Limb (tissue), 2 donors: Measurements from ENCODE around the gene CABP7.

Experiments
- DNase-seq, 2 donors: peaks; one replicate each; pipeline ENCODE4 v3.0.0-alpha.2; 2016; ENCODE audit errors: extremely low spot score in 2 of 2

CABP7 gene

DNA sequence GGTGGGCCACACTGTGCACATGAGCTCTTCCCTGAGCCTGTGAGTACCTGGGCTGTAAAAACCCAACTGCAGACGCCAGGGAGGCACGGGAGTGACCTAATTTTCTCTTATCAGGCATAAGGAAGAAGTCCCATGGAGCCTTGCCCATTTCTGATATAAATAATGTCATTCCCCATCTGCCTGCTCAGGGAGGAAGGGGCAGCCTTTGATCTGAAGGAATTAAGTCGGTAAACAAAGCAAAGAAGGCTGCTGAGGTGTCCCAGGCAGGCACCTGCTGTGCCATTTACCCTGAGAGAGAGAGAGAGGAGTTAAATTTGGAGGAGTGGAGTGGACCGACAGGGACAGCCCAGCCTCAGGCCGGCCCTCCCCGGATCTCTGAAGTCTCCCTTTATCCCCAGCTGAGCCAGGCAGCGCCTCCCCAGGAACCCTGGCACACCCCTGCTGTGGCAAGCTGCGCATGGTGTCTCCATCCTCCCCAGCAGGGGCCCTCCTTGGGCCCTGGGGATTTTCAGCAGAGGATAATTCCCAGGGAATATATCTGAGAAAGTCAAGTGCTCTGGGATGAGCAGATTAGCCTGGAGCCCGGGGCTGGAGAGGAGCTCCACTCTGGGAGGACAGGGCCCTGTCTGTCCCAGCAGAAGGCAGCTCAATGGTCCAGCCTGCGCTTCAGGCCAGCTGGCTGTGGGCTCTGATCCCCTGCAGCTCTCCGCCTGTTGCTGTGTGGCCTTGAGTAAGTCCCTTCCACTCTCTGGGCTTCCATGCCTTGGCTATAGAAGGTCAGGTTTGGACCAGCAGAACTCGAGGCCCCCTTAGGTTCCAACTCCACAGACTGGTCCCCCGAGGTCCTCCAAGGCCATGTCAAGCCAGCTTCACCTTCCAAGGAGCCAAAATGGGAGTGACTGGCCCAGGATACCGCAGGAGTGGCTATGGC is 17.5 kb upstream of the CABP7 start:
- DNase-seq = no peak

DNA sequence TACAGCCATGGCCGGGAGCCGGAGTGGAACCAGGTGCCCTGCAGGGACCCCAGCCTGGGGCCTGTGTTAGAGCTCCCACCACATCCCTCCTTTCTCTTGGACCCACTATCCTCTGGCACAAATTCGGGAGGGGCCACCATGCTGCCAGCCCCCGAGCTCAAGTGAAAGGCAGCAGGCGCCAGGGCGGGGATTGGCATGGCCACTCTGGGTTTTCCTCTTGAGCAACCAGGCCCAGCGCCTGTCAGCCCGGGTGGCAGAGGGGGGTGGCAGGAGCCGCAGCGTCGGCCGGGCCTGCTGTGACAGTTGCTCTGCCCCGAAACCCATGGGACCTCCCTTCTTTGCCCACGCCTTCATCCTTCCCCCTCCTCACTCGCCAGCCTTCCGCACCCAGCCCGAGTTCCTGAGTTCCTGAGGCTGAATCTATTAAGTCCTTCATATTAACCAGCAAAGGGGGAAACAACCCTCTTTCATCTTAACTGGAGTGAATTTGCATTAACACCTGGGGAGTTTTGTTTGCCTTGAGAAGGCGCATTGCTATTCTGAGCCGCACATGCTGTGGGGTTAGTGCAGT is 16.8 kb upstream of the CABP7 start:
- DNase-seq = no peak

GRCh38 chr22:29703569-29704195 is 16.1 kb upstream of the CABP7 start:
- no peak for DNase-seq

DNA sequence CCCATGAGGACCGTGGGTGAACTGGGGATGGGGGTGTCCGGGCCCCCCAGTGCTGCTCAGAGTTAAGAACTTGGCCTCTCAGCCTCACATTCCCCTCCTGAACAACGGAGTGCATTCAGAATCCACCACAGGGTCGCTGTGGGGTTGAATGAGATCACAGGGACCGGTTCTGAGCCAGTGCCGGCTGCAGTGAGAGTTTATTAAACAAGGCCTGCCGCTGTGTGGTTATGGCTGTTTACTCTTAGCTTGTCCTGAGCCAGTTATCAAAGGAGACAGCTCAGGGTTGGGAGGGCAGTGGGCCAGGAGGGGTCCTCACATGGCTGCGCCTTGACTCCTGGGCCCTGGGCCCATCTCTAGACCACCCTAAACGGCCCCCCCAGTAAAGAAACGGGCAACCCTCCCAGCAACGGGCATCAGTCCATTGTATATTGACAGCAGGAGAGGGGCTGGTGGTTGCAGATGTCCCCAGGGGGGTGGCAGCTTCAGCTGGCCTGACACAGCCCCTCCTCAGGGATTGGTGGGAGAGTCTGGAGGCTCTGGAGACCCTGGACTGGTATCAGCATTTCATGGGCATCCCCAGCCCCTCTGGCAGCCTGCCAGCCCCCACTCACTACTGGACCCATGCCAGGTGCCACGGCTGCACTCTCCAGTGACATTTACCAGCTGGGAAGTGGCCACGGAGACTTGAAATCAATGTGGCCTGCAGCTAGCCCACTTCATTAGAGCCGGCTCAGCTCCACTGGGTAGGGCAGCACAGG is 15.1 kb upstream of the CABP7 start:
- peak; percentile 39 to 79 for DNase-seq

DNA sequence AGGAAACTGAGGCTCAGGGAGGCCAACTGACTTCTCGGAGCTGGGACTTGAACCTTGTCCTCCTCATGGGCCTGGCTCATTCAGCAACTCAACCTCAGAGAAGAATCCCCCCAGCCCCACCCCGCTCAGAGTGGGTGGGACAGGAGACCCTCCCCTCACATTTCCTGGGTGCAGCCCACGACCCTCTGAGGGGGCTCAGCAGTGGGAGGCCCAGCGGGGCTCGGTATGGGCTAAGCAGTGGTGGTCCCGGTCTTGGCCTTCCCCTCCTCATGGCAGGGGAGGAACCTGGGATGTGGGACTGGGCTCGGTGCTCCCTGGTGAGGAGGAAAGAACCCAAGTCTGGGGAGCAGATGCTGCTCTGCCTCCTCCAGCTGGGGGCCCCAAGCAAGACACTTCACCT is 14.2 kb upstream of the CABP7 start:
- DNase-seq = no peak

GRCh38 chr22:29706486-29706885 is 13.3 kb upstream of the CABP7 start:
- no peak for DNase-seq

DNA sequence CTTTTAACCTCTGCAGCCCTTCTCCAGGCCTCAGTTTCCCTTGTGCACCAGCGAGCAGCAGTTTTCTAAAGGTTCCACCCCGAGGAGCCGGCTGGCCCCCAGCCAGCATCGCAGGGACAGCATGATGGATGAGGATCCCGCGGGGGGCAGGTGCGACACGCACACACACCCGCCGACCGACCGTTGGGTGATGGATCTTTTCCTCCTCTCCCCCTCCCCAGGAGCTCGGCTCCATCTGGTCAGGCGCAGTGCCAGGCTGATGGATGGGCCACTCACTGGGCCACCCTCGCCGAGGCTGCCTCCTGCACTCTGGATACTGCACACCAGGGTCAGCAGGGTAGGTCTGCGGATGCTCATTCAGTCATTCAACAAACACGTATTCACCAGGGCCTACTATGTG is 12.8 kb upstream of the CABP7 start:
- DNase-seq = peak in 1 of 2 donors; percentile 69

DNA sequence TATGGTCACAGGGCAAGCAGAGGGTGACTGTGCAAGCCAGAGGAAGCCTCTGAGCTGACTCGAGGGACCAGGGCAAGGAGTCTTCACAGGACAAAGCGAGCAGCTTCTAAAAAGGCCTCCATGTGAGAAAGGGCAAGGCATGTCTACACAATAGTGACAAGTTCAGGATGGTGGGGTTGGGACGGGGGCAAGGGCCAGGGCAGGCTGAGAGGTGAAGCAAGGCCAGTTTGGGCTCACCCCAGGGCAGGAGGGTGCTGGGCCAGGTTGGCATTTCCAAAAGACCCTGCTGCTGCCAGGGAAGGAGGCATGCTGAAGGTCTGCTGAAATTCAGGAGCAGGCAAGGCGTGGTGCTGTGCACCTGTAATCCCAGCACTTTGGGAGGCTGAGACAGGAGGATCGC is 12.3 kb upstream of the CABP7 start:
- DNase-seq = no peak

DNA sequence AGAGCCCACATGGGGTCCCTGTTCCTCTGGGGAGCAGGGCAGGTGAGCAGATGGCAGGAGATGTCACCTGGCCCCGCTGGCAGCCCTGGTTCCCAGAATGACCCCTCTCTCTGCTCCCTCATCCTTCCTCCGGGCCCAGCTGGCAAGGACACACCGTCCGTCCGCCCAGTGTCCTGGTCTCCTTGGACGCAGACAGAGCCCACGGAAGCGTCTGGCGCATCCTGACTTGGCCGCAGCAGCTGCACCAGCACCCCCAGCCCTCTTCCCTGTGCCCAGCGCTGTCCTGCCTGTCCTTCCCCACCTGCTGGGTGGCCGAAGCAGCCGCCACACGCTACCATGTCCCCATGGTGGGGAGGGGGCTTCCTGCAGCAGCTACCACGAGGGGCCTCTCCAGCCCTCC is 9.6 kb upstream of the CABP7 start:
- DNase-seq = no peak

DNA sequence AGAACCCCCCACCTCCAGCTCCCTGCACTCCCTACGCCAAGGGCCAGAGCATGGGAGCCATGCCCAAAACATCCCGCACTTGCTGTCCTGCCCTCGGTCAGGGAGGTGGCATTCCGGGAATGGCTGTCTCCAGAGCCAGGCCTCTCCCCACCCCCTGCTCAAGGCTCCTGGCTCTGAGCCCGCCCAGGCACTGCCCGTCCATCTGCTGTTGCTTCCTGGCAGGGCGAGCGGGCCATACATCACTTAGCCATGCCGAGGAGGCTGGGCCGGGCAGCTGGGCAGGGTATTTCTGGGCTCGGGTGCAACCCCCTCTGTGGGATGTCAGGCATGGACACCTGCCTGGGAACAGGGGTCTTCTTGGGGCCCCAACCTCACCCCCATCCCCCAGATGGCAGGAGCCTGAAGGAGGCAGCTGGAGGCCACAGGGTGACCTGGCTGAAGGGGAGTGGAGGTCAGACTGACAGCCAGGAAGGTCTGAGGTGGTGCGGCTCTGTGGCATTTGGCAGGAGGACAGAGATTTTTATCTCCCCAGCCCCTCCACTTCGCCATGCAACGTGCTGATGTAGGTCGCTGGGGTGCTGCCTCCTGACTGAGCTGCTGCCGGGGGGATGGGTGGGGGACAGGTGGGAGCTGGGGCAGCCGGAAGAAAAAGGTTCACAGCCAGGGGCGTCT is 8.7 kb upstream of the CABP7 start:
- DNase-seq = peak in 1 of 2 donors; percentile 68

DNA sequence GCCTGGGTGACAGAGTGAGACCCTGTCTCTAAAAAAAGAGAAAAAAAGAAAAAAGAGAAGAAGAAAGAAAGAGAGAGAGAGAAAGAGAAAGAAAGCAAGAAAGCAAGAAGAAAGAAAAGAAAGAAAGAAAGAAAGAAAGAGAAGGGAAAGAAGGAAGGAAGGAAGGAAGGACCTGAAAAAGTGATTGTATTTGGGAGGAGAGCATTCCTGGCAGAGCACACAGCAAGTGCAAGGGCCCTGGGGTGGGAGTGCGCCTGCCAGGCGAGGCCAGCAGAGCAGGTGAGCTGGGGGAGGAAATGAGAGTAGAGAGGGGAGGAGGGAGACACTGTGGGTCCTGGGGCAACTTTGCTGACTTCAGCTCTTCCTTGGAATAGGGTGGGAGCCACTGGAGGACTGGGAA is 7.7 kb upstream of the CABP7 start:
- DNase-seq = no peak

- DNase-seq = no peak
These were observed 6.6 kb upstream of the CABP7 start for GRCh38 chr22:29713156-29713727.

DNA sequence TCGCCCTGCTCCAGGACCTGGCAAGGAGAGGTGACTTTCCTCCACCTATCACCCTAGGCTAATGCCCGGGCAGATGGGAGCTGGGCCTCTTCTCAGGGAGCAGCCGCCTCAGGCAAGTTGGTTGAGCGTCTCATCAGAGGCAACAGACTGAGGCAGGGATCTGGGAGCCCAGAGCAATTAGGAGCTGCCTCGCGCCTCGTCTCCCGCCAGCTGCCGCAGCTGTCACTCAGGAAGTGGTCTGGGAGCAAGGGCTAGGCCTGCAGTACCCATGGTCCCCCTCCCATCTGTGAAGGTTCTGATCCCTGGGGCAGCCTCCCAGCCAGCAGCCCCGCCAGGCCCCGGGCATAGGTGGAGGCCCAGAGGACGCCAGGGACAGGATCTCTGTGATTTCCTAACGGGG is 4.6 kb upstream of the CABP7 start:
- DNase-seq = no peak

- no peak for DNase-seq
These were observed 4.1 kb upstream of the CABP7 start for GRCh38 chr22:29715705-29716104.

- DNase-seq = peak; percentile 64 to 81
These were observed 2.8 kb upstream of the CABP7 start for GRCh38 chr22:29716814-29717545.

DNA sequence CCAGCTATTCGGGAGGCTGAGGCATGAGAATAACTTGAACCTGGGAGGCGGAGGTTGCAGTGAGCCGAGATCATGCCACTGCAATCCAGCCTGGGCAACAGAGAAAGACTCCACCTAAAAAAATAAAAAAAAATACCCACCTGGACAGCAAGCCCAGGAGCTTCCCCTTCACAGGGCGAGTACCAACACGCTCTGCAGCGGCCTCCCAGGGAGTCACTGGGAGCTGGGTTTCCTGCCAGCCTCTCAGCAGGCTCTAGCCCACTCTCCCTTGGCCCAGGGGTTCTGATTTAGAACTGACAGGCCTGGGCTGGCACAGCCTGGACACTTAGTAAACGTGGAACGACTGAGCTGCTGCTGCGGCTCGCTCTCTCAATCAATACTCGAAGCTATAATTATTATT is 2.0 kb upstream of the CABP7 start:
- no peak for DNase-seq

DNA sequence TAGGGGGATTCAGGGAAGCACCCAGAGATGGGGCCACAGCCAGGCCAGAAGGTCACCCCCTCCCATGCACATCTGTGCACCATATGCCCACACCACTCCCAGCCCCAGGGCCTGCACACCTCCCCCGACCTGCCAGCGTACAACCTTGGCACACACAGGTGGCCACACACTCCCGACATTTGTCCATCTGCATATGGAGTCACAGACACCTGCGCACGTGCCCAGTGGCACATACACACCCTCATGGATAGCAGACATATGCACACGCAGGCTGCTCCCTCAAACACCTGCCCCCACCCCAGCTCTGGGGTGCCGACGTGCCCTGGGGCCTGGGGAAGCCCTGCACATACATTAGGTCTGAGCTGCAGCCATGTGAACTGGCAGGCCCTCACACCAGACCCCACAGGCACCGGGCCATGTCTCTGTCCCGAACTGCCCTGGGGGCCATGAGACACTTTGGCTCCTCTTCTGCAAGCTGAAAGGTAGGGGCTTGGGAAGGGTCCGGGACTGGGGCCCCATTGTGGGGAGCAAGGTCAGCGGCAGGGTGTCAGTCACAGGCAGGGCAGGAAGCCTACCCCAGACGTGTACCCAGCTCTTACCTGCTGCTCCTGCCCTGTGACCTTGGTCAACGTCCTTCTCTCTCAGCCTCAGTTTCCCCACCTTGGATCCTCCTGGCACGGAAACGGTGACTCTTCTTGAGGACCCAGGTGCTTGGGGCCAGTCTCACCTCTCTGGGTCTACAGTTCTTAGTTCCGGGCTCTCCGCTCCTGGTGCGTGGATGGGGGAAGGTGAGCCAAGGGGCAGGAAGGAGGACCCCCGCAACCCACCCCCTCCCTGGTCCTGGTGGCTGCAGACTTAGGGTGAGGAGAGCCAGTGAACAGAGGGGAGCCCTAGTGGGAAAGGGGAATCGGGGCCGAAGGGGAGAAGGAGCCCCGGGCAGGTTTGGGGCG is 579 bp upstream of the CABP7 start:
- no peak for DNase-seq

DNA sequence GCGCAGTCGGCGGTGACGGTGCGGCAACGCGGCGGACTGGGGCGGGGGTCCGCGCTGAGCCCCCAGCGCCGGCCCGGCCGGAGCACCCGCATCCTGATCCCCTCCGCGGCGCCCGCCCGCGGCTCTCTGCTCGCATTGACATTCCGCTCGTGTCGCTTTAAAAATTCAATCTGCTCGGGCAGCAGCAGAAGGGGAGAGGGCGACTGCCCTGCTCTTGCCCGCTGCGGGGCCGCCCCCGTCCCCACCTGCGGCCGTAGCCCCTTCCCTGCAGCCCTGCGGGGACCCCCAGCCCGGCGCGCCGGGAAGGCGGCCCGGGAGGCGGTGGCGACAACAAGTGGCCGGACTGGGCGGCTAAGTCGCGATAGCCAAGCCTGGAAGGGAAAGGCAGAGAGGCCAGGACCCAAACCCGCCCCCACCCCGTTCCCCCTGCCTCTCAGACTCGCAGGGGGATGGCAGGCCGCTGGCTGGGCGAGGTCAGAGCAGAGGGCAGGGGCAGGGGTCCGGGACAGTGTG is 1.1 kb downstream of the CABP7 start:
- DNase-seq = no peak

DNA sequence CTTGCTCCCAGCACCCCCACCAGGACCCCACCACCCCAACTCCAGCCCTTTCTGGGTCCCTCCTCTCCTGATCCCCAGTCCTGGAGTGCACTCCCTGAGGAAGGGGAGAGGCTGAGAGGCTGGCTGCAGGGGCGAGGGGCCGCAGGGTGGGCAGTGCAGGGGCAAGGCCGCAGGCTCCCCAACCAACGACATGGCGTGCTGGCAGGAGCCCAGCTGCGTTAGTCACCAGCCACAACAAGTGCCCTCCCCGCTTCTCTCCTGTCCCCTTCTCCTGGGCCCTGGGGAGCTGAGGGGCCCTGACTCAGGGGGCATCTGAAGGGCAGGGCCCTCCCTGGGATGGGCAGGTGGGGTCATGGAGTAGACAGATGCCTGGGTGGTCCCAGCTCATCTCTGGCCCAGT is 2.3 kb downstream of the CABP7 start:
- no peak for DNase-seq
